Fibroblast of mammary gland (primary cell): ENCODE data around the gene URGCP.

ENCODE experiments used
- DNase-seq: peaks from one replicate; pipeline ENCODE4 v3.0.0-alpha.2; 2010; ENCODE audit warnings: low read depth
- H3K4me3 ChIP-seq: 2 replicates; pipeline ENCODE4 v1.5.1; 2011; ENCODE audit warnings: low read depth, mild to moderate bottlenecking, low read length, moderate library complexity; ENCODE audit not compliant: control insufficient read depth
- CTCF ChIP-seq: conservative IDR thresholded peaks from 2 replicates; pipeline ENCODE4 v1.5.1; 2011; ENCODE audit warnings: low read depth, low read length, inconsistent platforms; ENCODE audit not compliant: control insufficient read depth, insufficient read depth

URGCP gene

GRCh38 chr7:43856316-43856715, 50.1 kb downstream of the URGCP start:
- H3K4me3 ChIP-seq: no peak overlapping the region
- no peak for TF ChIP-seq CTCF
- DNase-seq: no peak

GRCh38 chr7:43855176-43855575, 51.2 kb downstream of the URGCP start:
- no peak for TF ChIP-seq CTCF
- no peak overlapping the region for H3K4me3 ChIP-seq

GRCh38 chr7:43851805-43852204, 54.6 kb downstream of the URGCP start:
- H3K4me3 ChIP-seq: no peak overlapping the region
- TF ChIP-seq CTCF: no peak
- DNase-seq: no peak

More at GRCh38 chr7:43855176-43855575, 51.2 kb downstream of the URGCP start:
- no peak for DNase-seq

- no peak for TF ChIP-seq CTCF
- DNase-seq: no peak
- H3K4me3 ChIP-seq: no peak overlapping the region
Measured at GRCh38 chr7:43850348-43851116, 55.9 kb downstream of the URGCP start.

- DNase-seq: no peak
- no peak overlapping the region for H3K4me3 ChIP-seq
- TF ChIP-seq CTCF: no peak
Measured at GRCh38 chr7:43849047-43849446, 57.3 kb downstream of the URGCP start.

GRCh38 chr7:43847496-43847895, 58.9 kb downstream of the URGCP start:
- no peak overlapping the region for H3K4me3 ChIP-seq
- DNase-seq: peak; percentile 70
- TF ChIP-seq CTCF: no peak
